RCC 7860 (cell line): ENCODE measurements around the gene SLCO2B1.
A peak's percentile ranks its signal among the peaks of the same experiment; 100 is the strongest.
"Not testable (repeated sequence)": the region's sequence is repeated elsewhere in the genome, so short reads cannot be mapped to it uniquely, and the experiment has no call there.

ENCODE experiments used
- DNase-seq: peaks from one replicate; pipeline ENCODE4 v3.0.0-alpha.2; 2015; ENCODE audit warnings: low spot score
- FAIRE-seq: peaks from 2 replicates; lab custom pipeline; 2012; peaks lifted over from hg19 to GRCh38; lab: Jason Lieb, UNC

The SLCO2B1 gene, protein sequence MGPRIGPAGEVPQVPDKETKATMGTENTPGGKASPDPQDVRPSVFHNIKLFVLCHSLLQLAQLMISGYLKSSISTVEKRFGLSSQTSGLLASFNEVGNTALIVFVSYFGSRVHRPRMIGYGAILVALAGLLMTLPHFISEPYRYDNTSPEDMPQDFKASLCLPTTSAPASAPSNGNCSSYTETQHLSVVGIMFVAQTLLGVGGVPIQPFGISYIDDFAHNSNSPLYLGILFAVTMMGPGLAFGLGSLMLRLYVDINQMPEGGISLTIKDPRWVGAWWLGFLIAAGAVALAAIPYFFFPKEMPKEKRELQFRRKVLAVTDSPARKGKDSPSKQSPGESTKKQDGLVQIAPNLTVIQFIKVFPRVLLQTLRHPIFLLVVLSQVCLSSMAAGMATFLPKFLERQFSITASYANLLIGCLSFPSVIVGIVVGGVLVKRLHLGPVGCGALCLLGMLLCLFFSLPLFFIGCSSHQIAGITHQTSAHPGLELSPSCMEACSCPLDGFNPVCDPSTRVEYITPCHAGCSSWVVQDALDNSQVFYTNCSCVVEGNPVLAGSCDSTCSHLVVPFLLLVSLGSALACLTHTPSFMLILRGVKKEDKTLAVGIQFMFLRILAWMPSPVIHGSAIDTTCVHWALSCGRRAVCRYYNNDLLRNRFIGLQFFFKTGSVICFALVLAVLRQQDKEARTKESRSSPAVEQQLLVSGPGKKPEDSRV

DNA sequence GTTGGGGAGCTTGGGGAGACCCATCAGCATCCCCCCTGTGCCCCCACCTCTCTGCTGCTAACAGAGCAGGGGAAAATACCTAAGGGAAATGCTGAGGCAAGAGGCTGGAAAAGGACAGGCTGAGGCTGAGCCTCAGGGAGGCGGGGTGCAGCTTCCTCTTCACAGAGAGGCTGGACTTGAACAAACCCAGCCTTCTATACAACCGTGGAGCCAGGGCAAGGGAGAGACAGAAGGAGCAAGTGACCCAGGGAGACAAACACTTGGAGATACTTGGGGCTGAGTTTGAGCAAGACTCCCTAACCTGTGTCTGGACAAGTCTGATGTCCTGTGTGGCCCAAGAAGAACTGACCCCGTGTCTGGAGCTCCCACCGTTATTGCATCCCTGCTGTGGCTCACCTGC, at the start of gene SLCO2B1:
SLCO2B1 (plus strand) TSS at position 229 of the 400 bp plus-strand sequence. CDS start 275 bp downstream, outside the sequence.
- FAIRE-seq (no peak), DNase-seq (no peak)

DNA sequence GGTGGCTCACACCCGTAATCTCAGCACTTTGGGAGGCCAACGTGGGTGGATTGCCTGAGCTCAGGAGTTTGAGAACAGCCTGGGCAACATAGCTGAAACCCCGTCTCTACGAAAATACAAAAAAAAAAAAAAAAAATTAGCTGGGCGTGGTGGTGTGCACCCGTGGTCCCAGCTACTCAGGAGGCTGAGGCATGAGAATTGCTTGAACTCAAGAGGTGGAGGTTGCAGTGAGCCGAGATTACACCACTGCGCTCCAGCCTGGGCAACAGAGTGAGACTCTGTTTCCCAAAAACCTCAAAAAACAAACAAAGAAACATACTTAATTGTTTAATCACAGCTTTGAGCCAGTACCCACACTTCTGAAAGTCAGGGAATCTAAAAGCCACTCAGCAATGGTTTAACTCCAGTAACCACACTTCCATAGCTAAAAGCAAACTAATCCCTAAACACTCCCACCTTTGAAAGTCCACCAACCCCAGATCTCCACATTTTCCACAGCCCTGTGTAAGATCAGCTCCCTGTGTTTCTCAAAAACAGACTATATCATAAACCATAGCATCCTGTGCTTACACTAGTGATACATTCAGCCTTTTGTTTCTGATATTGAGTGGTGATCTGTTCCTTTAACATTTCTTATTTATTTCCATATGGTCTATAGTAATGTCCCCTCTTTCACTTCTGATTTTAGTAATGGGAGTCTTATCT, 49.3 kb upstream of the SLCO2B1 start:
- no peak for FAIRE-seq
- no peak for DNase-seq

DNA sequence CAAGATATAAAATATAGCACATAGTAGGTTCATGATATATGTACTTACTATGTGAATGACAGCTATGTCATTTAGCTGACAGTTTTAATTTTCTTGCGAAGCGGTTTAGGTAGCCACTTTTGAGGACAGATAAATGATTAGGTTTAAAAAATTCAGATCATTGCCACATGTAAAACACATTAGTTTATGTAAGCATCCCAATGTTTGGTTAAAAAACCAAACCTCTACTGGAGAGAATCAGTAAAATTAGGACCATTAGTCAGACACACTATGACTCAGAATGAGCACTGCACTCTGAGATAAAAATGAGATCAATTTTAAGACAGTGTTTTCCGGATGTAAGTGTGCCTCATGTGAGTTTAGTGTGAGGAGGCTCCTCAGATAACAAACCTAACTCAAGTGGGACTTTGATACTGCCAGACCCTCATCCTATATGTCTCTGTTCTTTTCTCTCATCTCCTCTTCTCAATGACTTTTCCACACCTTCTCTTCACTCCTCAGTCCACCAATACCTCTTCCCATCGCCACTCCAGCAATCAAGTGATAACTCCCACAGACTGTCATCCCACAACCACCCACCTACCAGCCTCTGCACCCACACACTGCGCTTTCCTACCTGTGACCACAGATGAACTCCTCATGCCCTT, 47.4 kb upstream of the SLCO2B1 start:
- DNase-seq (peak; percentile 56), FAIRE-seq (peak; percentile 48)

DNA sequence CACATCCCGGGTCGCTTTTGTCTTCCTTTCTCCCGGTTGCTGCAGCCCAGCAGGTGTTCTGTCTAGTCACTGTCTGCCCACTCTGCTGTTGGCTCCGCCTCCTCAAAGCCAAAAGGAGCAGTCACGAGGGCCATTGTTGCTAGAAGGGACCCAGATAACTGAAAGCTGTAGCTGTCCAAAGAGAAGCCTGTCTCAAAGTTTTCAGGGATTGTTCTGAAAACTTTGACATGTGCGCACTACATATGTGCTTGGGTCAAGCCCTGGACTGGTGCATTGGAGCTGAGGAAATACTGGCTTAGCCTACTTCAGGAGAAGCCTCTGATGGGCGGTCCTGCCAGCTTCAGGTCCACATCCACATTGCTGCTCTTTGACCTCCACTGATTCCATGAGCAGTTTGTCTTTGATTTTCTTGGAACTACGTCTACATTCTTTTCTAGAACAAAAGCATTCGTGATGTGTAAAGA, 45.4 kb upstream of the SLCO2B1 start:
- FAIRE-seq (no peak), DNase-seq (no peak)

DNA sequence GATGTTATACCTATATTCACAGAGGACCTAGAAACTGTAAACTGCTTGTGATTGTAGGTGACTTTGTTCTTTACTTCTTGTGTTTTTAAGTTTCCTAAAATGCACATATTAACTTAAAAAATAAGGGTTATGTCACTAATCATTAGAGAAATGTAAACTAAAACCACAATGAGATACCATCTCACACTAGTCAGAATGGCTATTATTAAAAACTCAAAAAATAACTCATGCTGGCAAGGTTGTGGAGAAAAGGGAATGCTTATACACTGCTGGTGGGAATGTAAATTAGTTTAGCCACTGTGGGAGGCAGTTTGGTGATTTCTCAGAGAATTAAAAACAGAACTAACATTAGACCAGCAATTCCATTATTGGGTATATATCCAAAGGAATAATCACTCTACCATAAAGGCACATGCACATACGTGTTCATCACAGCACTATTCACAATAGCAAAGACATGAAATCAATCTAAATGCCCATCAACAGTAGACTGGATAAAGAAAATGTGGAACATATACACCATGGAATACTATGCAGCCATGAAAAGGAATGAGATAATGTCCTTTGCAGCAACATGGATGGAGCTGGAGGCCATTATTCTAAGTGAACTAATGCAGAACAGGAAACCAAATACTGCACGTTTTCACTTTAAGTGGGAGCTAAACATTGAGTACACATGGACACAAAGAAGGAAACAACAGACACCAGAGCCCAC, 44.8 kb upstream of the SLCO2B1 start:
- FAIRE-seq, DNase-seq: not testable (repeated sequence)

DNA sequence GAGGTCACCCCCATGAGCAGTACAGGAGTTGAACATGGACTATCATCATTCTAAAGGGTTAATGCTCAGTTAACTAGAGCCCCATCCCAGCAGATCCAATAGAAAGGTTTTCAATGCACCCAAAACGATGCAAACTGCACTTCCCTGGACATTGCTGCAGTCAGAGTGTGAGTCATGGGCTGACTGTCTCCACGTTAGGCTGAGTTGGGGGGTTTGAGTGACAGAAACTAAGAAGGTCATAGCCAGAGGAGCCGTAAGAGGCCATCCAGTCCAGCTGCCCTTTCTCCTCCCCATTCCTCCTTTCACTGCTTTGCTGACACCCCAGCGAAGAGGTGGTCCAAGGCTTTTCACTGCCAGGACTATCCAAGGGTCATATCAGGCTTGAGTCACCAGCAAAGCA, 43.7 kb upstream of the SLCO2B1 start:
- DNase-seq (peak; percentile 31), FAIRE-seq (no peak)

DNA sequence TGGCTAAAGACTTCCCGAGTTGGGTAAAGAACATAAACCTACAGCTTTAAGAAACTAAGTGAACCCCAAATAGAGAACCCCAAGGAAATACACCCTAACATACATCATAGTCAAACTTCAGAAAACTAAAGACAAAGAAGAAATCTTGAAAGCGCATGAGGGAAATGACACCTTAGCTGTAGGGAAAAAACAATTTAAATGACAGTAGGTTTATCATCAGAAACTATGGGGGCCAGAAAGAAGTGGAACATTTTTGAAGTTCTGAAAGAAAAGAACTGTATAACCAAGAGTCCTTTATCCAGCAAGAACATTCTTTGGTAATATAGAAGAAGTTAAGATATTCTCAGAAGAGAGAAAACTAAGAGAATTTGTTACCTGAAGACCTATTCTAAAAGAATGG, 38.7 kb upstream of the SLCO2B1 start:
- FAIRE-seq (no peak), DNase-seq (no peak)

DNA sequence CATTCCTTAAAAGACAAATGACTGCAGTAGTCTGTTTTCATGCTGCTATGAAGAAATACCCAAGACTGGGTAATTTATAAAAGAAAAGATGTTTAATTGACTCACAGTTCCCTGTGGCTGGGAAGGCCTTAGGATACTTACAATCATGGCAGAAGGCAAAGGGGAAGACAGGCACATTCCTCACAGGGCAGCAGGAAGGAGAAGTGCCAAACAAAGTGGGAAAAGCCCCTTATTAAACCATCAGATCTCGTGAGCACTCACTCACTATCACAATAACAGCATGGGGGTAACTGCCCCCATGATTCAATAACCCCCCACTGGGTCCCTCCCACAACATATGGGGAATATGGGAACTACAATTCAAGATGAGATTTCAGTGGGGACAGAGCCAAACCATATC, 37.9 kb upstream of the SLCO2B1 start:
- FAIRE-seq: no peak
- DNase-seq: no peak

DNA sequence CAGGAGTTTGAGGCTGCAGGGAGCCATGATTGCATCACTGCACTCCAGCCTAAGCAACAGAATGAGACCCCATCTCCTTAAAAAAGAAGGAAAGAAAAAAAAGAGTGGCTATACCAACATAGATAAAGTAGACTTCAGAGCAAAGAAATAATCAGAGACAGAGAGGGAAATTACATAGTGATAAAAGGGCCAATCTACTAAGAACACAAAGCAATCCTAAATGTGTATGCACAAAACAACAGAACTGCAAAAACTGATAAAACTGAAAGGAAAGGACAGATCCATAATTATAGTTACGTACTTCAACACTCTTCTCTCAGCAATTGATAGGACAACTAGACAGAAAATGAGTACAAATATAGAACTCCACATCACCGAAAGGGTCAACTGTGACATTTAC, 36.4 kb upstream of the SLCO2B1 start:
- DNase-seq: no peak
- FAIRE-seq: no peak

DNA sequence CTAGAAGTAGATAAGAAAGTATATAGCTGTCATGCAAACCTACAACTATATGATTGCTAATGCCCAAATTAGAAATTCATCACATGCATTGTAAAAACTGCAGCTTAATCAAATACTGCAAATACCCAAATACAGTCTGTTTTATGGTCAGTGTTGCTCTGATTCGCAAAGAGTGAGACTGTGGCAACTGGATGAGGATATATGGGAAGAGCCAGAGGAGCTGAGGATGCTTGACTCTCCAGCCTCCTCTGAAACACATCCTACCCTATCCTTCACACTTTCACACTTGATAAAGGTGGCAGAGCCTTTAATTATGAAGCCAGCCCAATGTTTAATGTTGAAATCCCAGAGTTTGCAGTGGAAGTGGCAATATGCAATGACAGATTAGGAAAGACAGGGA, 32.3 kb upstream of the SLCO2B1 start:
- DNase-seq: no peak
- no peak for FAIRE-seq

DNA sequence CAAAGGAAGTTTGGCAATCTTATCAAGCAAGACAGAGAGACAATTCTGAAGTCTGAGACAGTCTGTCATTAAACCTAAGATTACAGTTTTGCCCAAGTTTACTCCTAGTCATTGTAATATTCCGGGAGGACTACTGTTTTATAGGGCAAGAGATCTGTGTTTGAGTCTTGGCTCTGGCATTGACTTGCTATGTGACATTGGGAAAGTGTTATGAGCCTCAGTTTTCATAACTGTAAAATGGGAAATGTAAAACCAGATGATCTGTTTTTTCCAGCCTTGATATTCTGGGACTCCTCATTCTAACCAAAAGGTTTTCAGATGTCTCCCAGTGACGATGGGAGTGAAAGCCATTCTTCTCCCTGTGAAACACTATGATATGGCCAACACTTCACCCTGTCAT, 24.3 kb upstream of the SLCO2B1 start:
- DNase-seq (no peak), FAIRE-seq (no peak)

DNA sequence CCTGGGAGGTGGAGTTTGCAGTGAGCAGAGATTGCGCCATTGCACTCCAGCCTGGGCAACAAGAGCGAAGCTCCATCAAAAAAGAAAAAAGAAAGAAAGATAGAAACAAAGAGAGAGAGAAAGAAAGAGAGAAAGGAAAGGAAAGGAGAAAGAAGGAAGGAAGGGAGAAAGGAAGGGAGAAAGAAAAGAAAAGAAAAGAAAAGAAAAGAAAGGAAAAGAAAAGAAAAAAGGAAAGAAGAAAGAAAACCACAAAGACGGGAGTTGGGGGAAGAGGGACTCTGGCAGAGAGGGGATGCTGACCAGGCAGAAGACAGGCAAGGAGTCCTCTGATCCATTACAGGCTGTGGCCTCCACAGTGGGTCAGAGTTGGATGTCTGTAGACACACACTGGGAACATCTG, 18.8 kb upstream of the SLCO2B1 start:
- DNase-seq: no peak
- no peak for FAIRE-seq

DNA sequence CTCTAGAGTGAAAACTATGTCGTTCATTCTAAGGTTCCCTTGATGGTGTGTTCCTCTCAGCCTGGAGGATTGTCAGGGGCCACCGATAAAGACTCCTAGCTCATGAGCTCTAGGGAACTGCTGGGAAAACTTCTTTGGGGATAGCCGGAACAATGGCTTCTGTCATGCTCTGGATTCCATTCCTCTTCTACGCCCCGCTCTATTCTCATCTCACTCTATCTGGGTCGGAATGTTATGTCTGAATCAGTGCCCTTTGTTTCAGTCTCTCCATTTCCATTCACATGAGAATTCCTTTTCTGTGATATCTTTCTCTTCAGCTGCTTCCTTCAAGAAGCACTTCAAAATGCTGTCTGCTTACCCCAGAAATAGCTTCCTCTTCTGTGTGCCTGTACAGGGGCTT, 16.9 kb upstream of the SLCO2B1 start:
- FAIRE-seq: no peak

DNA sequence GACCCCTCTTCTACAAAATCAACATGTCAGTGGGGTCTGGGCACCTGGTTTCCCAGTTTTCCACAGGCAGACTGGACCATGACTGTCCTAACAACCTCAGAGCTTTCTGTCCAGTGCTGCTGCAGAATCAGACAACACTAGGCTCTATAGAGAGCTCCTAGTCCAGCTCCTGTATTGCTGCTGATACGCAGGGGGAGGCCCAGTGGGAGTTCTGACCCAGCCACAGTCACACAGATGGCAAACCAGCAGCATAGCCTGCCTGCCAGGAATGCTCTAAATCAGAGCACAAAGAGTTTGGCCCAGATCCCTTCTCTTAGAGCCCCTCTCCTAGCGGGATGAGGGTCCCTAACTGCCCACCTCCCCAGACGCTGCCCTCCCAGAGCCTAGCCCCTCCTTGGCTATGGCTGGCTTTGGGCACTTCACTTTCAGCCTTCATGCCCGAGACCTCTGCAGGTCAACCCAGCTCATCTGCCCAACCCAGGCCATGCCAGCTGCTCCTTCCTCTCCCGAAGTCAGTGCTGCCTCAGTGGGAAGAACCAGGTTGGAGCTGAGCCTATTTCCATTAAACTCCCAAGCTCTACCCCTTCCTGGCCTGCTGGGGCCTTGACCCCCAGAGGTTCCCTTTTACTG, 15.8 kb upstream of the SLCO2B1 start:
- DNase-seq: no peak
- FAIRE-seq: no peak

More for the DNA sequence above, 16.9 kb upstream of the SLCO2B1 start:
- no peak for DNase-seq

DNA sequence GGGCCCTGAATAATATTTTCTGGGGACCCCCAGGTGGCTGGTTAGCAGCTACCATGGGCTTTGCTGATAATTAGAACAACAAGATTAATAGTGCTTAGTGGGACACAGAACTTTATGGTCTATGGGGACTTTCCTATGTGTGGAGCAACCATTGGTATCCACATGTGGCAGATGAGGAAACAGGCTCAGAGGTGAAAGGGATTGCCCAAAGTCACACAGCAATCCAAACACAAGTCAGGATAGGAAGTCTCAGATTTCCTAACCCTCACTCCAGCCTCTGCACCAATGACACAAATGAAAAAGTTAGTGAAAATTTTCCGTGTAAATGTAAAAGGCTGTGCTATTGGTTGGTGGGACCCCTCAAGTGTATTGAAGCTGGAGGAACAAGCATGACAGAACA, 15.3 kb upstream of the SLCO2B1 start:
- FAIRE-seq: no peak
- DNase-seq: no peak

DNA sequence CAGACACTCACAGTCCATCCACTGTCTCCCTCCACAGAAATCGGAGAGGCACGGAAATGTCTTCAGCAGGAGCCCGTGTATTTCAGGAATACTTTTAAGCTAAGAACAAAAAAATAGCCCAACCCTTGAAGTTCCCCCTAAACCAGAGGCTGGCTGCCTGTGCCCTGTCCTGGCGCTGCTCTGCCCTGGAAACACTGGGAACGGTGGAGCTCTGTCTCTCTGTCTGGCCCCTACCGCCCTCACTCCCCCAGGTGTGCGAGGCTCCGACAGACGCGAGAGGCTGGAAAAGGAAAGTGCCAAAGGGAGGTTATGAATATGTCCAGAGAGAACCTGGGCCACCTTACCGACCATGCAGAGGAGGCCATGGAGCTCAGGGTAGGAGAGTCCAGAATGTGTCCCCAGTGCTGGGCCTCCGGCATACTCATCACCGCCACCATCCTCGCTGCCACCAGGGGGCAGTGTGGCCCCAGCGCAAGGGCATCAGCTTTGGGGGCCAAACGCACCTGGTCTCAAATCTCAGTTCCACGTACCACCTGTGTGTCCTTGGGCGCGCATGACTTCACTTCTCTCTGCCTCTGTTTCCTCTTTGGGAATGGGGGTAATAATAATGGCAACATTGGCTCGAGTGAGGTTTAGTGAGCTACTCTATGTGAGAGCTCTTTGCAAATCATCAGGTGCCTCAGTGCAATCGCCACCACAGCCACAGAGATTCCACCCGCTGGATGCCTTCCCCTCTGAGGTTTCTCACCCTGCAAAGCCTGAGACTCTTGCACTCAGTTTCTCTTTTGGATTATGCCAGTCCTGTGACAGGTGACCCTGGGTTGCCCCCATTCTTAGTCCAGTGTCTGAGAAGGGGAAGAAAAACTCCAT, 10.4 kb upstream of the SLCO2B1 start:
- no peak for FAIRE-seq
- peak; percentile 5 for DNase-seq

DNA sequence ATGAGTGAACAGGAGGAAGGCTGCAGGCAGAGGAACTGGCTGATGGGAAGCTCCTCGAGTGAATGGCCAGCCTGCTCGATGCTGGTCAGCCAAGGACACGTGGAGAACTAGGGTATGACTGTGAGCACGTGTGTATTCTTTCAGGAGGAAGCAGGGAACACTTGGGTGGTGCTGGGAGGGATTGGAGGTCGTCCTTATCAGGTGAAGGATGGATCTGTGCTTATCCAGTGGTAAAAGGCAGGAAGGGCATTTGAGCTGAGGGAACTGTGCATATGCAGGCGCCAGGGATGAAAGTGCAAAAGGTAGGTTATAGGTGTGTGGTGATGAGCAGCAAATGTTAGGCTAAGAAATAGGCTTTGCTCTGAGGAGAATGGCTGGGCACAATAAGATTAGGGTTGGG, 9.7 kb upstream of the SLCO2B1 start:
- no peak for DNase-seq
- no peak for FAIRE-seq

DNA sequence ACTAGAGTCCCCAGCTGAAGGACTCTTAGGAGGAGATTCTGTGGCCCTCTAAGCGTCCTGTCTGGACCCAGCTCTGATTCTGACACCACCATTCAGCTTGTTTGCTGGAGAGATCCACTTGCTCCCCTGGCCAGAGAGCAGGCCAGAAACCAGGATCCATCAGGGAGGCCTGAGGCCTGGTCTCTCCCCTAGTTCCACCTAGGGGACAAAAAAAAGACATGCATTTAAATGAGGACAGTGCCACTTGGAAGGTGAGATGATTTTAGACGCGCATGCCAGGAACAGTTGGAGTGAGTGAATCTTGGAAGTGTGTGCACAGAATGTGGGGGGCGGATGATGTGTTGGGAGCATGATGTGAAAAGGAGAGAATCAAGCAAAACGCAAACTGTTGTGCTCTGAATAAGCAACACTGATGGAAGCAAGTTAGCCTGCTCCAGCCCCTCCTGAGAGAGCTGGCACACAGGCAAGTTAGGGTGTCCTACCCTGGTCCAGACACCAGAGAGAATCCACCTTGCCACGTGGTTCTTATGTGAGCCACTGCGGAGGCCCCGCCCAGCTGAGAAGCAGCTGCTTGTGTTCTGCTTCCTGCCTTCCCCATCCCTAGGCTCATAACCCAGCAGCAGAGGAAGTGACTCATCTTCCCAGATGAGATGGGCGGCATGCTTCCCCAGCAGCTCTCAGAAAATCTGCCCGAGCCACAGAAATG, 8.0 kb upstream of the SLCO2B1 start:
- DNase-seq: peak; percentile 84
- peak; percentile 67 for FAIRE-seq

DNA sequence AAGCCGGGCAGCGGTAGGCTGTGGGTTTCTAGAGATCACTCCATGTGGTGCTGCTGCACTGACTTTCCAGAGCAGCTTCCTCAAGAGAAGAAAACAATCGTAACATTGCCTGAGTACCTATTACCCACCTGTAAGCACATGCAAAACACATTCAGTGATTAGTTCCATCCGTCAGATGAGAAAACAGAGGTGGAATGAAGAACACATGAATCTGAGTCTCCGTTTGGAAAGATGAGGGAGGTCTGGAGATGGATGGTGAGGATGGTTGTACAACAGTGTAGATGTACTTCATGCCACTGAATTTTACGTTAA, 7.5 kb upstream of the SLCO2B1 start:
- no peak for FAIRE-seq
- DNase-seq: no peak
